ENCODE results near the gene FOXP1.

DNA sequence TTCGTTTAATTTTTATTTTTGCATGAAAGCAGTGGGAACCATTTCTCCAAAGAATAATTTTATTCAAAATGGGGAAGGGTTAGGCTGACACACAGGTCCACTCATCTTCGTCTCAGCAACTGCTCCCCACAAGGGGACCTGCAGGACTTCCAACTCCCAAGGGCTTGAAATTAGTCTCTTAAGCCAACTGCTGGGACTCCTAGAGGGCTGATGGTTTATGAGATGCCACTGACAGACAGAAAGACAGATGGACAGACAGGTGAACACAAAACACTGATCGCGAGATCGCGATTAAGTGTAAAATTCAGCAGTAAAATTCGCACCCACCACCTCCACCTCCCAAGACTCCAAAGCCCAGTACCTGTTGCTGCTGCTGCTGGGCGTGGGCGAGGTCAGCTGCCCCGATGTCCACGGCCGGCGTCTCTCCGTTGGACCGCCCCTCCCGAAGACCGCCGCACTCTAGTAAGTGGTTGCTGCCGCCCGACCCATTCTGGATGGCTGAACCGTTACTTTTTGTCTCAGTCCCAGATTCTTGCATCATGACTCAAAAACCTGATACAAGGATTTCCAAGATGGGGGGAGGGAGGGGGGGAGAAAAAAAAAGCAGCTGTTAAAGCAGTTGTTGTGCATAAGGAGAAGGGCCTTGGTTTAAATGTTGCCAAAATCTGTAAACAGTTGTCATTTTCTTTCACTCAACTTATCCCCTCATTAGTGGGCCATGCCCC is 385.5 kb downstream of the FOXP1 start:
- TF ChIP-seq L3MBTL2 (conservative IDR thresholded peaks at IDR 0.05) (no peak), SUZ12 (IDR thresholded peaks at IDR 0.05) (no peak), LEF1 (IDR thresholded peaks at IDR 0.05; ENCODE audit: borderline replicate concordance) (no peak), FOXK2 (IDR thresholded peaks at IDR 0.05) (no peak), ZNF384 (IDR thresholded peaks at IDR 0.05) (no peak), CTBP1 (IDR thresholded peaks at IDR 0.05; ENCODE audit: borderline replicate concordance) (no peak)

Data from HEK293T (cell line).